ENCODE results near the gene GFOD1.
A peak's percentile ranks its signal among the peaks of the same experiment; 100 is the strongest.
"Not testable (repeated sequence)": the region's sequence is repeated elsewhere in the genome, so short reads cannot be mapped to it uniquely, and the experiment has no call there.

Gene GFOD1

GRCh38 chr6:13400772-13401171 is 86.6 kb downstream of the GFOD1 start:
- DNase-seq, result no peak

GRCh38 chr6:13398421-13398994 is 88.9 kb downstream of the GFOD1 start:
- DNase-seq, result no peak

- DNase-seq, result no peak
Observed at GRCh38 chr6:13398069-13398381, 89.4 kb downstream of the GFOD1 start.

- DNase-seq, result peak; percentile 24 to 56 (median 48)
Observed at GRCh38 chr6:13397359-13398068, 89.9 kb downstream of the GFOD1 start.

GRCh38 chr6:13396241-13396792 is 91.1 kb downstream of the GFOD1 start:
- no peak for DNase-seq

- peak; percentile 67 to 85 (median 82) for DNase-seq
Observed at GRCh38 chr6:13395272-13396237, 91.8 kb downstream of the GFOD1 start.

GRCh38 chr6:13392462-13392861 is 94.9 kb downstream of the GFOD1 start:
- no peak for DNase-seq

- DNase-seq, result no peak
Observed at GRCh38 chr6:13391537-13391936, 95.9 kb downstream of the GFOD1 start.

GRCh38 chr6:13390658-13391057 is 96.7 kb downstream of the GFOD1 start:
- DNase-seq, result no peak

- not testable (repeated sequence) for DNase-seq
Observed at GRCh38 chr6:13389237-13389636, 98.2 kb downstream of the GFOD1 start.

- not testable (repeated sequence) for DNase-seq
Observed at GRCh38 chr6:13388769-13389168, 98.6 kb downstream of the GFOD1 start.

GRCh38 chr6:13384966-13385365 is 102.4 kb downstream of the GFOD1 start:
- DNase-seq, result no peak

GRCh38 chr6:13384506-13384905 is 102.9 kb downstream of the GFOD1 start:
- DNase-seq, result no peak

- DNase-seq, result peak in 3 of 4 experiments; percentile 45 to 65 (median 56)
Observed at GRCh38 chr6:13383328-13384163, 103.9 kb downstream of the GFOD1 start.

- no peak for DNase-seq
Observed at GRCh38 chr6:13380761-13381160, 106.6 kb downstream of the GFOD1 start.

- DNase-seq, result no peak
Observed at GRCh38 chr6:13378669-13379590, 108.5 kb downstream of the GFOD1 start.

GRCh38 chr6:13377054-13377758 is 110.2 kb downstream of the GFOD1 start:
- peak in 3 of 4 experiments; percentile 29 to 44 (median 43) for DNase-seq

GRCh38 chr6:13375360-13375878 is 112.0 kb downstream of the GFOD1 start:
- no peak for DNase-seq

- no peak for DNase-seq
Observed at GRCh38 chr6:13373919-13374318, 113.5 kb downstream of the GFOD1 start.

GRCh38 chr6:13373488-13373886 is 113.9 kb downstream of the GFOD1 start:
- DNase-seq, result peak; percentile 31 to 76 (median 62)
